Stimulated activated CD8-positive, alpha-beta memory T cell treated with anti-CD3 and anti-CD28 coated beads, Interleukin-12 subunit alpha, Interleukin-12 subunit beta, amount 100 ng/mL, for 1 hour (primary cell): ENCODE results near the gene HHAT.

Source experiments
- DNase-seq: peaks from one replicate; pipeline ENCODE4 v3.0.0-alpha.2; 2020; ENCODE audit warnings: low read depth

HHAT gene

DNA sequence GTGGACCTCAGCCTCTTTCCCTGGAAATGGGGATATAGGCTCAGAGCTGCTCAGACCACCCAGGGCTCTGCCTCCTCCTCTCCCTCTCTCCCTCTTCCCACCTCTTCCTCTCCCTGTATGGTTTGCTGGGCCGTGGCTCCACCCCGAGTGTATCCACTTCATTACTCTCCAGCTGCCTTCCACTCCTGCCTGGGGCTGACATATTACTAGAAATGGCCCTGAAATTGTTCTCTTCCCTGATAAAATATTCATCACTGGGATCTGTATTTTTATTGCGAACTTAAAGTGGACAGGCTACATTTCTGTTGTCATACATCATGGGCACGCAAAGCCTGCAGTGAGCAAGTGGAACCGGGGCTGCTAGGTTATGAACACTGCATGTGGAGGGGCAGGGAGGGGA, 225.0 kb downstream of the HHAT start:
- no peak for DNase-seq

- no peak for DNase-seq
These were observed 225.7 kb downstream of the HHAT start for GRCh38 chr1:210554382-210554781.

GRCh38 chr1:210556475-210556874, 227.8 kb downstream of the HHAT start:
- no peak for DNase-seq

DNA sequence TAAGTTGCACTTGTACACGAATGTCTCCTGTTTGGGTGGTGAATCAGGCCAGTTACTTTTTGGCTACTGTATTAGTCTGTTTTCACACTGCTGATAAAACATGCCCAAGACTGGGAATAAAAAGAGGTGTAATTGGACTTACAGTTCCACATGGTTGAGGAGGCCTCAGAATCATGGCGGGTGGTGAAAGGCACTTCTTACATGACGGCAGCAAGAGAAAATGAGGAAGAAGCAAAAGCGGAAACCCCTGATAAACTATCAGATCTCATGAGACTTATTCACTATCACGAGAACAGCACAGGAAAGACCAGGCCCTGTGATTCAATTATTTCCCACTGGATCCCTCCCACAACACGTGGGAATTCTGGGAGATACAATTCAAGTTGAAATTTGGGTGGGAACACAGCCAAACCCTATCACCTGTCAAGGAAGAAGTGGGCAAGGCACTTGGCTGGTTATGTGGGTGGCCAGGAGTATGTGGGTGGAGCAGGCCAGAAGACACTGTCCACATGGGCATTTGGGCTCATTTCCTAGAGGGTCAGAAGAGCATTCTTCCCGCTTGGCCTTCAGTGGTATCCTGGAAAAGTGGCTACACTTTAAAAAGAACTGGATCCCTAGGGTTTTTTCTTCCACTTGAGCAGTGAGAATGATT, 228.8 kb downstream of the HHAT start:
- no peak for DNase-seq

- no peak for DNase-seq
These were observed 229.6 kb downstream of the HHAT start for GRCh38 chr1:210558302-210558701.

- DNase-seq: no peak
These were observed 236.6 kb downstream of the HHAT start for GRCh38 chr1:210565306-210565705.

DNA sequence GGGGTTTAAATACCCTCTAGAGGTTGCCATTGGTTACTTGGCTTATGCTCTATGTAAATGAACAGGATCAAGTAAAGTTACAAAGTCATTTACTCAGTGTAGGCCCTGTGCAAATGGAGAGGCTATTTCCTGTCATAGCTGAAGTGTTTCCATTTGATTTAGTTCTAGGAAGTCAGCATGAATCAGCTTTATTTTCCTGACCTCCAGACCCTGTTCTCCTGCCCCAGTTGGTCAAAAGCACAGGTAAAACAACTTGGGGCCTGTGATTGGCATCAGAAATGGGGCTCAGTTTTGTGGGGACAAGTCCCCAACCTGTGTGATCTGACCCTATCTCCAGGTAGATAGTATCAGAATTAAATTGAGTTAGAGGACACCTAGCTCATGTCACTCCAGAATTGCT, 239.9 kb downstream of the HHAT start:
- DNase-seq: no peak

GRCh38 chr1:210570116-210570515, 241.4 kb downstream of the HHAT start:
- no peak for DNase-seq

DNA sequence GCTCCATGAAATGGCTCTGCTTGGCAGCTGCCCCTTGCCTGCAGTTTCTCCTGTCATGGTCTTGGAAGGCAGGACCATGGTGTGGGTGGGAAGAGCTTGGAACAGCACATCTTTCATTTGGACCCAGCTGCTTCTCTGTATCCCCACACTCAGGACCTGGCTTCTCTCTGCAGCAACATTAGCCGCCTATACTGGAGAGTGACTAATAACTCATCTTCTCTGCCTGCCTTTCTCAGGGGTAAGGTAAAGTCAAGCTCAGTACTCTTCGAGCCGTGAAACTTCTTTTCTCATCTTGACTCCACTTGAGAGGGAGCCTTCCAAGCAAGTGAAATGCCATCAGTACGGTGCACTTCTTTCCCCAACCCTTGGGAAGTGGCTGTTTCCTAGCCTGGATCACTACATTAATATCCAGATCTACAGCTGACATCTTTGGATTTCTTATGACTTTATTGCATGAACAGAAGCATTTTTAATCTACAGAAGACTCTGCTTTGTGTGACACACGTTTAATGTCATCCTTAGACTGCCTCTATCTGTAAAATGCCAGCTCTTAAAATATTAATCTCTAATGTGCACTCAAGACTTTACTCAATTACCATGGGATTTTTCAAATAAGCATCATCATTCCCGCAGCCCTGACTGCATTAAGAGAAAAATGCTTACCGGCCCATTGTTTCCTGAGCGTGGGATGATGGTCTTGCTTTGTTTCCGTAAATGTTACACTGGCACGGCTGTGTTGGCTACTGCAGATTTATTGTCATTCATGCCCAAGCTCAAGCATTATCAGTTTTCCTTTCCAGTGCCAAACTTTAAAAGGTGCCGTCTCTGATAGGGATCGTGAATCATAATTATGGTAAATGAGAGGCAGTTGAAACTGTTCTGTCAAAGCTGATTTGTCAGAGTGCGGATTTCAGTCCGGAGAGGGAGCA, 242.9 kb downstream of the HHAT start:
- DNase-seq: no peak

GRCh38 chr1:210573141-210573540, 244.4 kb downstream of the HHAT start:
- no peak for DNase-seq

DNA sequence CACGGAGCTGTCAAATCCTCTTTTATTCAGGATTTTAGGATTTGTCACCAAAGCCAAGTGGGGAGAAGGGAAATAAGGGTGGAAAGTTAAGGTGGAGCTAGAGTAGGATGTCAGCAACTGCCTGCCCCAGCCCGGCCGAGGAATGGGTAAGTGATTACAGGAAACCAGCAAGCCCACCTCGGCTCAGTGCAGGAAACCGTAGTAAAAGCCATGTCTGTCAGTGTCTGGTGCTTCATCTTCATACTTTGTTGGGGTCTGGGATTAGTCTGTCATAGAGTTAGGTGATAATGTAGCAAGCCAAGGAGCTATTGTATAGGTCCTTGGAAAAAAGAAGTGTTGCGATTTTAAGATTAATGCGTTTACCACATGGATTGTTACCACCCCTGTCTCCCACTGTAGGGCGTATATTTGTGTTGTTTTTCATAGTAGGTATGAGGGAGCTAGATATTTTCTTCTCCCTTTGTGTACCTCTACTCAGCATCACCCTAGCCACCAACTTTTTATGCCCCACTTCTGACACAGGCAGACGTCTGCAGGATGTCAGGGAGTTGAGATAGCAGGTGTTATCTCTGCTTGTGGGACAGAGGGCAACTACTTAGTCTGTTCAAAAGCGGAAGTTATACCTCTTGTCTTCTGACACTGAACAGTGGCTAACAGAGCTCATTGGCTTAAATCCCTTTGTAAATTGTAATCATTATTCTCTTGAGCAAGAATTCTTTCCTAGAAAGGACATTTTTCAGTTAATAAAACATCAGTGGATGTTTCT, 253.7 kb downstream of the HHAT start:
- DNase-seq: no peak

GRCh38 chr1:210584439-210585113, 255.9 kb downstream of the HHAT start:
- peak; percentile 36 for DNase-seq

GRCh38 chr1:210586771-210587170, 258.1 kb downstream of the HHAT start:
- DNase-seq: no peak

DNA sequence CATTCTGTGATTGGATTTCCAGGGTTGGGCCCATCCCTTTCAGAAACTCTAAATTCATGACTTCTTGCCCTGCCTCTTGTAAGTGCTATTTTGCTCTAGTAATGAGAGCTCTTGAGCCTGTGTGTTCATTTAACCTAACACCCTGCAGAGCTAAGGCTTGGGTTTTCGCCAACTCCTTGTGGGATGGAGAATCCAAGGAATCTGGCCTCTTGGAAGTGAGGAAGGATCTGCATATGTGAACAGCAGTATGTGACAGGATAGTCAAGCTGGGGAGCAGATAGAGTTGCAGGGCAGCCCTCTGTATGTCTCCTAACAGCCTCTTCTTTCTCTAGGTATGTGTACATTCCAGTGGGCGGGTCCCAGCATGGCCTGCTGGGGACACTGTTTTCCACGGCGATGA, 258.9 kb downstream of the HHAT start:
- DNase-seq: no peak

DNA sequence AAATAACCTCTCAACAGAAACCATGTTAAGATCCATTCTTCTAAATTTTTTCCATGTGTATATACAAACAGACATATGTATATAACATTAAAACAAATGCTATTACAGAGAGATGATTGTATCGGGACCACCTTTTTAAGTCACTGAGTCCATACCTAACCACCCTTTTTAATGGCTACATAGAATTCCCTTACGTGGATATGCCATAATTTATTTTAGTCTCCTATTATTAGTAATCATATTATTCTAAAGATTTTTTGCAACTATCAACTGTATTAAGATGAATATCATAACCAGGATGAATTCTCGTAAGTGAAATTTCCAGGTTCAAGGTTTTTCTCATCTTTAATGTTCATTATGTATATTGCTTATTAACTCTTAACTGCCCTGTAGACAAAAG, 259.7 kb downstream of the HHAT start:
- DNase-seq: no peak

DNA sequence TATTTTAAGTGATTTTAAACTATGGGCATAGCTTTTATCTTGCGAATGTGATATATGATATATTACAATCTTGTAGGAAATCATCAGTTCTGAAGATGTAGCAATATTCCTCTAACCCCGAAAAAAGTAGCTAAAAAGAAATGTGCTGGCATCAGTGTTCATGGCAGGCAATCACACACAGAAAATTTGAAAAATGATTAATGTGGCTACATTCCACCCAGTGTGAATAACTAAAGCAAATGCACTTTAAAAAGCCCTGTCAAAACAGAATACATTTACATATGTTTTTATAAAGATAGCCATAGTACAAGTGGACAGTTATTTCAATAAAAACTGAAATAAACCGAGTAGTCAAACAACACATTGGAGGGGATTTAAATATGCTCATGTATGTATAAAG, 260.2 kb downstream of the HHAT start:
- DNase-seq: no peak

- DNase-seq: no peak
These were observed 262.5 kb downstream of the HHAT start for GRCh38 chr1:210591214-210591613.

DNA sequence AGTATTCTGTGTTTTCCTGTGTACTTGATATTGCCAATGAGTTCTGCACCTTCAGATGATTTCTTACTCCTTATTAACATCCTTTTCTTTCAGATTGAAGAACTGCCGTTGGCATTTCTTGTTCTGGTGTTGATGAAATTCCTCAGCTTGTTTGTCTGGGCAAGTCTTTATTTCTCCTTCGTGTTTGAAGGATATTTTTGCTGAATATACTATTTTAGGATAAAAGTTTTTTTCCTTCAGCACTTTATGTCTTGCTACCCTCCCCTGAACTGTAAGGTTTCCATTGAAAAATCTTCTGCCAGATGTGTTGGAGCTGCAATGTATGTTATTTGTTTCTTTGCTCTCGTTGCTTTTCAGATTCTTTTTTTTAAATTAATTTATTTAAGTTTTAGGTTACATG, 265.9 kb downstream of the HHAT start:
- DNase-seq: no peak

DNA sequence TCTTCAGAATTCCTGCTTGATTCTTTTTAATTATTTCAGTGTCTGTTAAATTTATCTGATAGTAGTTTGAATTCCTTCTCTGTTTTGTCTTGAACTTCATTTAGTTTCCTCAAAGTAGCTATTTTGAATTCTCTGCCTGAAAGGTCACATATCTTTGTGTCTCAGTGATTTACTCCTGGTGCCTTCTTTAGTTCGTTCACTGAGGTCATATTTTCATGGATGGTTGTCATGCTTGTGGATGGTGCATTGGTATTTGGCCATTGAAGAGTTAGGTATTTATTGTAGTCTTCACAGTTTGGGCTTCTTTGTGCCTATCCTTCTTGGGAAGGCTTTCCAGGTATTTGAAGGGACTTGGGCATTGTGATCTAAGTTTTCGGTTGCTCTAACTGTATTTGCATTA, 267.9 kb downstream of the HHAT start:
- DNase-seq: no peak

- no peak for DNase-seq
These were observed 268.9 kb downstream of the HHAT start for GRCh38 chr1:210597555-210598134.

- no peak for DNase-seq
These were observed 269.5 kb downstream of the HHAT start for GRCh38 chr1:210598135-210598652.
